Activated B cell treated with CpG ODN at 0.5 μM for 24 hours (primary cell): ENCODE data around the gene DIAPH3. TPM values are rescaled to one million over a fixed set of nuclear protein-coding genes. Genes with fewer than 3 reads are reported as not detected.

Experiments
- ATAC-seq: fragments of 200-7000 bp; cut with Tn5 transposase; one replicate; pipeline ENCODE4 v1.10.0; 2021; ENCODE audit warnings: low read depth, mild to moderate bottlenecking, moderate library complexity
- CTCF ChIA-PET: fragments of 350-600 bp; sonication (Branson Sonifier 250); formaldehyde crosslinking; loops from one replicate; lab custom pipeline; 2021; ENCODE audit warnings: antibody characterized with exemption; lab: Charles Lee
- POLR2A ChIA-PET: fragments of 350-600 bp; sonication (Branson Sonifier 250); formaldehyde crosslinking; loops from one replicate; lab custom pipeline; 2021; ENCODE audit warnings: antibody characterized with exemption; lab: Charles Lee
- DNase-seq: peaks from one replicate; pipeline ENCODE4 v3.0.0; 2022
- H3K27ac Mint-ChIP-seq: one replicate; pipeline ENCODE4 v1.8.0; 2020; ENCODE audit warnings: mixed read lengths
- H3K27me3 Mint-ChIP-seq: one replicate; pipeline ENCODE4 v1.8.0; 2021; ENCODE audit warnings: mixed read lengths
- H3K36me3 Mint-ChIP-seq: one replicate; pipeline ENCODE4 v1.8.0; 2021; ENCODE audit warnings: low read depth, mixed read lengths
- H3K4me1 Mint-ChIP-seq: one replicate; pipeline ENCODE4 v1.8.0; 2021; ENCODE audit warnings: mixed read lengths
- H3K4me3 Mint-ChIP-seq: one replicate; pipeline ENCODE4 v1.8.0; 2020; ENCODE audit warnings: mild to moderate bottlenecking, mixed read lengths
- H3K9me3 Mint-ChIP-seq: one replicate; pipeline ENCODE4 v1.8.0; 2020; ENCODE audit warnings: mixed read lengths
- CTCF ChIP-seq: fragments of 200-600 bp; IDR thresholded peaks from one replicate; pipeline ENCODE4 v1.8.0; 2022; ENCODE audit warnings: antibody characterized with exemption, mild to moderate bottlenecking
- intact Hi-C: fragments of 100-400 bp; cut with micrococcal nuclease; formaldehyde crosslinking; loops from one replicate; pipeline ENCODE4 v1.15.1; 2024
- total RNA-seq: library from RNA; stranded (reverse); gene quantifications from 2 replicates; pipeline ENCODE4 v1.2.3, GENCODE V29; 2022

DIAPH3 gene
- total RNA-seq, 1 donor from 2014 or later, result 0.38 TPM

DNA sequence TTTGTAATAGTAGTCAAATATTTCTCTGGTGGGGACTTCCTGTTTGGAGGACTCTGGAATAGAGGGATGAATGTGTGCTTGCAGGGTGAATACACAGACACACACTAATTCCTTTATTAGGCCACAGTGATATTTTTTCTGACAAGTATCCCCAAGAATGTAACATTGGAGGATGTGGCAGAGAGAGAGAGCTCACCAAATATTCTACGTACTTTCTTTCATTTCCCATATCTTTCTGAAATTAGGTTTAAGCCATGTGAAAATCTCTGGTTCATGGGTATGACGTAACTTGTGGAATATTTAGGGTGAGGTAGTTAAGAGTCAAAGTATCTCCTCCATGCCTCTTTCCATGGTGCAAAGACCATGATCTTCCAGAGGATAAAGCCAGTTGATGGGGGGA is 463.4 kb downstream of the DIAPH3 start:
- Mint-ChIP-seq H3K27ac (no peak overlapping the region), H3K9me3 (no peaks in the 10 kb centered on the region), H3K4me3 (no peak overlapping the region), H3K27me3 (no peaks in the 10 kb centered on the region), H3K36me3 (no peaks in the 10 kb centered on the region), H3K4me1 (no peaks in the 10 kb centered on the region)
- ATAC-seq, result no peak
- ChIA-PET CTCF (no interaction called here), POLR2A (no interaction called here)
- no peak for DNase-seq
- intact Hi-C loops, result no loop called here
- no peak for TF ChIP-seq CTCF

DNA sequence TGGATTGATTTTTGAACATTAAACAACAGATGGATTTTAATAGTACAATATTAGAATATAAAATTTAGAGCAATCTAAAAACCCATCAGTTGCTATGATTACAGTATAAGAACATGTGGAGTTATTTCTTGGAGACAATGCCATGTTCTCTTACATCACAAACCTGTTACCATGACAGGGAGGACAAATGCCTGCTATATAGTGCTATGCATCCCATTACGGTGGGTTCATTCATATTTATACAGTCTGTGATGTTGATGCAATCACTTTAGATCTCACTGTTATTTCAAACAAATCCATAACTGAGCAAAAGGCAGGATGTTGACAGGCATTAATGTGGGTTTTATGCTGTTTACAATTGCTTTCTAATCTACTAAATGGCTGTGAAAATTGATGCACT is 467.5 kb downstream of the DIAPH3 start:
- intact Hi-C loops, result no loop called here
- Mint-ChIP-seq H3K4me3 (no peak overlapping the region), H3K4me1 (no peaks in the 10 kb centered on the region), H3K27ac (no peak overlapping the region), H3K27me3 (no peaks in the 10 kb centered on the region), H3K9me3 (no peaks in the 10 kb centered on the region), H3K36me3 (no peaks in the 10 kb centered on the region)
- ATAC-seq (no peak), DNase-seq (no peak)
- no peak for TF ChIP-seq CTCF
- ChIA-PET CTCF (interaction anchor here (0.6 kb wide), 1 partner anchor 30 kb away, joined by 3 read pairs; no protein-coding TSS in a partner anchor), POLR2A (no interaction called here)

GRCh38 chr13:59691501-59692066 is 472.1 kb downstream of the DIAPH3 start:
- DNase-seq, result no peak
- H3K27me3 Mint-ChIP-seq, result no peaks in the 10 kb centered on the region
- POLR2A ChIA-PET, result no interaction called here
- no peaks in the 10 kb centered on the region for H3K4me1 Mint-ChIP-seq
- ATAC-seq, result no peak
- no peaks in the 10 kb centered on the region for H3K36me3 Mint-ChIP-seq
- intact Hi-C loops, result no loop called here
- no peak overlapping the region for H3K4me3 Mint-ChIP-seq
- H3K27ac Mint-ChIP-seq, result no peak overlapping the region
- CTCF ChIA-PET, result no interaction called here
- no peak for TF ChIP-seq CTCF
- no peaks in the 10 kb centered on the region for H3K9me3 Mint-ChIP-seq

DNA sequence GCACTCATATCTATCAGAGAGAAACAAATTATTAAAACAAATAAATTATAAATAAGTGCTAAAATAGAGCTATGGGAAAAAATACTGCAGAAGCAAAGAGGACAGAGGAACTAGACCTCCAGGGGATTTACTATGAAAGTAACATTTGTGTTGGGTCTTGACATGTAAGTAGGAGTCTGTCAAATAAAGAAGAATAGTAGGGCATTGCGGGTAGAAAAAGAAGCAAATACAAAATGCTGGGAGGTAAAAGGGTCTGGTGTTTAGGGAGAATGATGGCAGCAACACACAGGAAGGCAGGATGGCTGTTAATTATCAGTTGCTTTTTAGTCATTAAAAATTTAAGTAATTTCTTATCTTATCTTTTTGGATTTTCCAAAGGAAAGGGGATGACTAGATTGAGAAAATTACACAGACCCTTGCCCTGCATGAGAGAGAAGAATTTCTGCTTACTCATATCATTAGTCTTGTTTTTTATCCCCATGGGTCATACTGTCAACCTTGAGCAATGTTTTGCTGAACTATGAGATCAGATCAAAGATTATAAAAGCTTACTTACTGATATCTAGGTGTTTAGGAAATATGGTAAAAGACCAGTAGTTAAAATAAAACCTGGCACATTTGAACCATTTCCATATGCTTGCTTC is 472.7 kb downstream of the DIAPH3 start:
- intact Hi-C loops, result no loop called here
- Mint-ChIP-seq H3K36me3 (no peaks in the 10 kb centered on the region), H3K27ac (no peak overlapping the region), H3K27me3 (no peaks in the 10 kb centered on the region), H3K4me3 (no peak overlapping the region), H3K9me3 (no peaks in the 10 kb centered on the region), H3K4me1 (no peaks in the 10 kb centered on the region)
- ChIA-PET POLR2A (no interaction called here), CTCF (no interaction called here)
- ATAC-seq, result no peak
- TF ChIP-seq CTCF, result no peak
- no peak for DNase-seq

- intact Hi-C loops, result no loop called here
- ATAC-seq, result no peak
- DNase-seq, result no peak
- Mint-ChIP-seq H3K27ac (no peak overlapping the region), H3K4me3 (no peak overlapping the region), H3K36me3 (no peaks in the 10 kb centered on the region), H3K9me3 (no peaks in the 10 kb centered on the region), H3K27me3 (no peaks in the 10 kb centered on the region), H3K4me1 (no peaks in the 10 kb centered on the region)
- no peak for TF ChIP-seq CTCF
- POLR2A ChIA-PET, result no interaction called here
- CTCF ChIA-PET, result interaction anchor here (1.0 kb wide), 1 partner anchor 13 kb away, joined by 3 read pairs; no protein-coding TSS in a partner anchor
These were observed 474.7 kb downstream of the DIAPH3 start for GRCh38 chr13:59689057-59689456.
